ENCODE data around the gene SPDYE16. TPM values are rescaled to one million over a fixed set of nuclear protein-coding genes. Genes with fewer than 3 reads are reported as not detected.
"Not testable (repeated sequence)": the region's sequence is repeated elsewhere in the genome, so short reads cannot be mapped to it uniquely, and the experiment has no call there.

SPDYE16 gene
- total RNA-seq, 1 donor from 2014 or later, result not detected

DNA sequence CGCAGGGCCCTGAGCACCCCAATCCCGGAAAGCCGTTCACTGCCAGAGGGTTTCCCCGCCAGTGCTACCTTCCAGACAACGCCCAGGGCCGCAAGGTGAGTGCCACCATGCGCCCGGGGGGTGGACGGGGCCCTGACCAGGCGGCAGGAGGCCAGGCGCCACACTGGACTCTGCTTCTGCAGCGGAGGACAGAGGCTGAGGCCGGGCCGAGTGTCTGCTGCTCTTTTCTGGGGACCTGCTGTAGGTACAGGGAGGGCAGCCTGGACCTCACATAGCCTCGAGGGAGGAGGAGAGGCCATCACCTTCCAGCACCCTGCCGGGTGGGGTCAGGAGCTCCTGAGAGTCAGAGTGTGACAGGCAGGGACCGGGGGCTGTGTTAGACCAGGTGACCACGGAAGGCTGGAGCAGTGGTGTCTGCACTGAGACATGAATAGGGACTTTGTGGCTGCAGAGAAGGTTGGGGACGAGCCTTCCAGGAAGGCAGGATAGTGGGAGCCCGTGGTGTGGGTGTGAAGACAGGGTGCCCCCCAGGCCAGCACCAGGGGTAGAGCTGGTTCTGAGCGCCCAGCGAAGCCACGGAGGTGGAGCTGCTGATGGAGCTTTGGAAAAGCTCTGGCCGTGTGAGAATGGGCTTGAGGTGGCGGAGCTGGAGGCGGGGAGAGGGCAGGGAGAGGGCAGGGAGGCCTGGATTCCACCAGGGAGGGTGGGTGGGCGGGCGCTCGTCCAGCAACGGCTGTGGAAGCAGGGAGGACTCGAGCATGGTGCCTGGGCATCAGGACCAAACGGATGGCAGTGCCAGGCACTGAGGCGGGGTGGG lies 38.5 kb downstream of the SPDYE16 start:
- DNase-seq (ENCODE audit: low spot score), result not testable (repeated sequence)

DNA sequence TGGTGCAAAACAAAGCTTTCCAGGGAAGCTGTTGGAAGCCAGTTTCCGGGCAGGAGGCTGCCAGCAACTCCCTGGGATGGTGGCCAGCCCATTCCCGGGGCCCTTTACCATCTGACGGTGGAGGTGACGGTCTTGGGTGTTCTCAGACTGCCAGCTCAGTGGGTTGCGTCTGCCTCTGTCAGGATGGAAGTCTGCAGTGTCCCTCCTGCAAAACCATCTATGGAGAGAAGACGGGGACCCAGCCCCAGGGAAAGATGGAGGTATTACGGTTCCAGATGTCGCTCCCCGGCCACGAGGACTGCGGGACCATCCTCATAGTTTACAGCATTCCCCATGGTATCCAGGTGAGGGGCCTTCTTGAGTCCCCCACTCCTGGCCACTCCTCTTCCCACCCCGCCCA lies 39.9 kb downstream of the SPDYE16 start:
- not testable (repeated sequence) for DNase-seq (ENCODE audit: low spot score)

- DNase-seq (ENCODE audit: low spot score), result not testable (repeated sequence)
Observed at GRCh38 chr7:76502836-76503235, 40.3 kb downstream of the SPDYE16 start.

DNA sequence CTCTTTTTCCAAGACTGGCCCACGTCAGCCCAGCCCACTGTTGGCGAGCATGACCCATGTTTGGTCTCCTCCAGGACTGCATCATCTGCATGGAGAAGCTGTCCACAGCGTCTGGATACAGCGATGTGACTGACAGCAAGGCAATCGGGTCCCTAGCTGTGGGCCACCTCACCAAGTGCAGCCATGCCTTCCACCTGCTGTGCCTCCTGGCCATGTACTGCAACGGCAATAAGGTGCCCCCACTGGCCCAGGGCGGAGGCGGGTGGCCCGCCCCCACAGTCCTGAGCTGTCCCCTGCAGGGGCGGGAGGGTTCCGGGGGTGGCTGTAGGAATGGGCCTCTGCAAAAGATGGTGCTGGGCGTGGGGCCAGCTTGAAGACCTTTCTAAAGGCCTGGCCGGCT lies 40.9 kb downstream of the SPDYE16 start:
- DNase-seq (ENCODE audit: low spot score), result not testable (repeated sequence)

GRCh38 chr7:76499924-76500241 lies 43.2 kb downstream of the SPDYE16 start:
- not testable (repeated sequence) for DNase-seq (ENCODE audit: low spot score)

GRCh38 chr7:76499201-76499923 lies 43.7 kb downstream of the SPDYE16 start:
- not testable (repeated sequence) for DNase-seq (ENCODE audit: low spot score)

- DNase-seq (ENCODE audit: low spot score), result not testable (repeated sequence)
Observed at GRCh38 chr7:76498583-76499200, 44.4 kb downstream of the SPDYE16 start.

- not testable (repeated sequence) for DNase-seq (ENCODE audit: low spot score)
Observed at GRCh38 chr7:76497918-76498582, 45.0 kb downstream of the SPDYE16 start.

GRCh38 chr7:76495717-76496116 lies 47.4 kb downstream of the SPDYE16 start:
- not testable (repeated sequence) for DNase-seq (ENCODE audit: low spot score)

DNA sequence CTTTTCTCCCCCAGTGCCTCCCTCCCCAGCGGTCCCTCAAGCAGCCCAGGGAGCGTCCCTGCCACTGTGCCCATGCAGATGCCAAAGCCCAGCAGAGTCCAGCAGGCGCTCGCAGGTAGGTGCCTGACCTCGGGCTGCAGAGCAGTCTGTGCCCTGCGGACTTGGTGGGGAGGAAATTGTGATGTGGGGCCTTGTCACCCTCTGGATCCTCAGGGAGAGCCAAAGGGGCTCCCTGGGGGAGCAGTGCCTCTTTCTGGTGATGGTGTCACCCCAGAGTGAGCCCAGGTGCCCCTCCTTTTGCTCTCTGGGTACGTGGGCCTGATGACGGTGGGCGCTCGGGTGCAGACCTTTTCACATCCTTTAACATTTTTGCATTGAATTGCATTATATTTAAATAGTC lies 51.0 kb downstream of the SPDYE16 start:
- DNase-seq (ENCODE audit: low spot score), result not testable (repeated sequence)

DNA sequence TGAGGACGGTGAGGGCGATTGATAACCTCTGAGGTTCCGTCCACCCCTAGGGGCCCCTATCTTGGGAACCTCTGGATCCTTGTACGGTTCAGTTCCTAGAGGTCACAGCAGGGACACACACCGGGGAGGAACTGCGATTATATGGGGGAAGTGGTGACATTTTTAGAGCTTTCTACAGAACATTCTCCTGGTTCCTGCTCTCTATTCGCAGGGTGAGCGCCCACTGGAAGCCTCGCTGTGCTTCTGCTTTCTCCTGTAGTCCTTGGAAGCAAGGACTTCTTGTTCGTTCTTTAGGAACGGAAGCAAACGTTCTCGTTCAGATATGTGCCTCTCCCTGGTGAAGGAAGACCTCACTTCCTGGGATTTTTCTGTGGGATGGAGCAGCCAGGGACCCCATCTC lies 55.1 kb downstream of the SPDYE16 start:
- DNase-seq (ENCODE audit: low spot score), result not testable (repeated sequence)

DNA sequence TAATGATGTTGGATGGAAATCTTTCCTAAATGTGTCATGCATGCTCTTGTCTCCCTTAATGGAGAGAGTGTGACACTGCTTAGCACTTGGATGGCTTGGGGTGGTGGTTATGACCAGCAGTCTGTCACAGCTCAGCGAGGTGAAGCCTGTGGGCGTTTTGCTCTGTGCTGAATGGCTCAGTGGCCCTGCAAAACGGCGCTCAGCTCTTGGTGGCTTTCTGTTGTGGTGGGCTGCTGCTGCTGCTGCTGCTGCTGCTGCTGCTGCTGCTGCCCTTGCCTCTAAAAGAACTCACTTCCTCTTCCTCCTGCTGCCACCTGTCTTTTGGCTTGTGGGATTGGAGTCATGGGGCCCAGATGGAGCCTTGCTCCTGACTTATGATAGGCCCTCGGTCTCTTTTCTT lies 56.5 kb downstream of the SPDYE16 start:
- not testable (repeated sequence) for DNase-seq (ENCODE audit: low spot score)

GRCh38 chr7:76485822-76486610 lies 57.1 kb downstream of the SPDYE16 start:
- DNase-seq (ENCODE audit: low spot score), result not testable (repeated sequence)

GRCh38 chr7:76484456-76484855 lies 58.6 kb downstream of the SPDYE16 start:
- DNase-seq (ENCODE audit: low spot score), result not testable (repeated sequence)

GRCh38 chr7:76483081-76483480 lies 60.0 kb downstream of the SPDYE16 start:
- not testable (repeated sequence) for DNase-seq (ENCODE audit: low spot score)

DNA sequence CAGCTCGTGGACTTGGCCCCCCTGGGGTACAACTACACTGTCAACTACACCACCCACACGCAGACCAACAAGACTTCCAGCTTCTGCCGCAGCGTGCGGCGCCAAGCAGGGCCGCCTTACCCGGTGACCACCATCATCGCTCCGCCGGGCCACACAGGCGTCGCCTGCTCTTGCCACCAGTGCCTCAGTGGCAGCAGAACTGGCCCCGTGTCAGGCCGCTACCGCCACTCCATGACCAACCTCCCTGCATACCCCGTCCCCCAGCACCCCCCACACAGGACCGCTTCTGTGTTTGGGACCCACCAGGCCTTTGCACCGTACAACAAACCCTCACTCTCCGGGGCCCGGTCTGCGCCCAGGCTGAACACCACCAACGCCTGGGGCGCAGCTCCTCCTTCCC lies 60.4 kb downstream of the SPDYE16 start:
- DNase-seq (ENCODE audit: low spot score), result not testable (repeated sequence)

Other genes starting within 250 kb of the SPDYE16 start
- gene HSPB1, start 240.6 kb downstream of the SPDYE16 start, total RNA-seq, result 1,198 TPM
- gene YWHAG, start 184.3 kb downstream of the SPDYE16 start, total RNA-seq, result 95.4 TPM
- 0.40 TPM for gene SSC4D, start 133.6 kb downstream of the SPDYE16 start, total RNA-seq
- gene ZP3, start 118.3 kb downstream of the SPDYE16 start, total RNA-seq, result 5.6 TPM
- 47.4 TPM for gene DTX2, start 81.6 kb downstream of the SPDYE16 start, total RNA-seq
- gene UPK3B, start 32.7 kb downstream of the SPDYE16 start, total RNA-seq, result 3.3 TPM
- gene POMZP3, start 84.0 kb upstream of the SPDYE16 start, total RNA-seq, result 18.8 TPM